ENCODE results near the gene UGT1A3.

UGT1A3 gene

GRCh38 chr2:233807215-233807865 lies 78.5 kb downstream of the UGT1A3 start:
- no peak overlapping the region for H3K4me3 ChIP-seq (ENCODE audit: control insufficient read depth, low read depth, low read length)
- no peak for DNase-seq (ENCODE audit: low read depth)
- TF ChIP-seq, protein P1, sequence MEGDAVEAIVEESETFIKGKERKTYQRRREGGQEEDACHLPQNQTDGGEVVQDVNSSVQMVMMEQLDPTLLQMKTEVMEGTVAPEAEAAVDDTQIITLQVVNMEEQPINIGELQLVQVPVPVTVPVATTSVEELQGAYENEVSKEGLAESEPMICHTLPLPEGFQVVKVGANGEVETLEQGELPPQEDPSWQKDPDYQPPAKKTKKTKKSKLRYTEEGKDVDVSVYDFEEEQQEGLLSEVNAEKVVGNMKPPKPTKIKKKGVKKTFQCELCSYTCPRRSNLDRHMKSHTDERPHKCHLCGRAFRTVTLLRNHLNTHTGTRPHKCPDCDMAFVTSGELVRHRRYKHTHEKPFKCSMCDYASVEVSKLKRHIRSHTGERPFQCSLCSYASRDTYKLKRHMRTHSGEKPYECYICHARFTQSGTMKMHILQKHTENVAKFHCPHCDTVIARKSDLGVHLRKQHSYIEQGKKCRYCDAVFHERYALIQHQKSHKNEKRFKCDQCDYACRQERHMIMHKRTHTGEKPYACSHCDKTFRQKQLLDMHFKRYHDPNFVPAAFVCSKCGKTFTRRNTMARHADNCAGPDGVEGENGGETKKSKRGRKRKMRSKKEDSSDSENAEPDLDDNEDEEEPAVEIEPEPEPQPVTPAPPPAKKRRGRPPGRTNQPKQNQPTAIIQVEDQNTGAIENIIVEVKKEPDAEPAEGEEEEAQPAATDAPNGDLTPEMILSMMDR (IDR thresholded peaks at IDR 0.05; ENCODE audit: control insufficient read depth, insufficient read depth, low read depth, low read length, missing control alignments) = no peak

DNA sequence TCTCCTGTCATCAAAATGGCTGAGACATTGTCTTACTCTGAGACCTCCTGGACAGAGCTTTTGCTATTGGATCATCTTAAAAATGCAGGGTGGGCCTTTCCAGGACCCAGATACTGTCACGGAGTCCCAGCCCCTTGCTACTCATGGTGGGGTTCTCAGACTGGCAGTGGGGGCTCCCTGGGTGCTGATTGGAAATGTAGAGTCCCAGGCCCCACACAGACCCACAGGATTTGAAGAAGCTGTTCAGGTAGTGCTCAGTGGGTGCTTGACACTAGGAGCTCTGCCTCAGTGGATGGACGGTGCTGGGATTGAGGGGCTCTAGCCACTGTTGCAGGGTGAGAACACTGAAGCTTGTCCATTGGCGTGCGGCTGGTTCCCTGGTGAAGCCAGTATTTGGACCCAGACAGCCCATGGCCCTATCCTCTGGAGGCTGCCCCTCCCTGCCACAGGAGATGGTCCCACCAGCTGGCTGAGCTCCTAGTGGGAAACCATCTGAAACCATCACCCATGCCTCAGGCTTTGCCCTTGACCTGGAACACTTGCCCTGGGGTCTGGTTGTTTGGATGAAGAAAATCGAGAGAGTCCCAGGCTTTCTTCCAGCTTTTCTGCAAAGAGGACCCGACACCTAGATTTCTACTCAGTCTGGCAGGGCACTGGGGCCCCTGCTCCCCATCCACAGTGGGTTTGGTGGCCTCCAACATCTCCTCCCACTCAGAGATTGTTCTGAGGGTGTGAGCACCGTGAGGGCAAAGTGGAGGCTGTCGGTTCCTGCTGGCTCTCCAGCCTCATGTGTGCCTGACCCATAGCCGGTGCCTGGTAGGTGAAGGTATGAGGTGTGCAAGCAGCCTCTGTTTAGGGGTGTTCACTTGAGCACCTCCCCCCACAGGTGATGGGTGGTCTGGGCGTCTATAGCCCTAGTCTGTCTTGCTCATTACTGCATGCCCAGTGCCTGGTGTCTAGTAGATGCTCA lies 79.4 kb downstream of the UGT1A3 start:
- DNase-seq (ENCODE audit: low read depth) = no peak
- H3K4me3 ChIP-seq (ENCODE audit: control insufficient read depth, low read depth, low read length) = no peak overlapping the region
- TF ChIP-seq, protein P1 (IDR thresholded peaks at IDR 0.05; ENCODE audit: control insufficient read depth, insufficient read depth, low read depth, low read length, missing control alignments) = no peak

DNA sequence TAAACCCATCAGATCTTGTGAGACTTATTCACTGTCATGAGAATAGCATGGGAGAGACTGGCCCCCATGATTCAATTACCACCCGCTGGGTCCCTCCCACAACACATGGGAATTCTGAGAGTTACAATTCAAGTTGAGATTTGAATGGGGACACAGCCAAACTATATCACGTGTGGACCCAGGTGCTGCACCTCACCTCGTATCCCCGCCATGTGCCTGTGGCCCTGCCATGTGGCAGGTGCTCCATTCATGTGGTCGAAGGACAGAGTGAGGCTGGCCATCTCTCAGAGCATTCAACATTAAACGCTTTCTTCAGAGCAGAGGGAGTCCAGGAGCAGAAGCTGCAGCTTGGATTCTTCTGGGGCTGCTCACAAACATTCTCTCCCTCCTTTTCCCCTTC lies 81.5 kb downstream of the UGT1A3 start:
- no peak overlapping the region for H3K4me3 ChIP-seq (ENCODE audit: control insufficient read depth, low read depth, low read length)
- TF ChIP-seq, protein P1 (IDR thresholded peaks at IDR 0.05; ENCODE audit: control insufficient read depth, insufficient read depth, low read depth, low read length, missing control alignments) = no peak
- DNase-seq (ENCODE audit: low read depth) = no peak

DNA sequence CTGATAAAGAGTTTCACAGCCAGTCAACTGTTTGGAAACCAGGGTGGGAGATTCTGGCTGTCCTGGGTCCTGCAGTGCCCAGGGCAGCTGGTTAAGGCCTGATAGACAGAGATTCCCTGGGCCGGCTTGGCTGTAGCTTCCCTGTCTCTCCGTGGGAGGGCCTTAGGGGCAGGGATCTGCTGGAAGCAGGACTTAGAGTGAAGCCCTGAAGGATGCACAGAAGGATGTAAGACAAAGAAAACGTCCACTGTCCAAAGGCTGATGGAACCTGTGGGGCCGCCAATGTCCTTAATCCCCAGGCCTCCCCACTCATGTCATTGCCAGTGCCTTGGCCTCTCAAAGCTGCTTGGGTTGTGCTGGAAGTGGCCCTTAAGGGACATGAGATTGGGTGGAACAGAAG lies 82.2 kb downstream of the UGT1A3 start:
- no peak overlapping the region for H3K4me3 ChIP-seq (ENCODE audit: control insufficient read depth, low read depth, low read length)
- TF ChIP-seq, protein P1 (IDR thresholded peaks at IDR 0.05; ENCODE audit: control insufficient read depth, insufficient read depth, low read depth, low read length, missing control alignments) = no peak
- DNase-seq (ENCODE audit: low read depth) = no peak

DNA sequence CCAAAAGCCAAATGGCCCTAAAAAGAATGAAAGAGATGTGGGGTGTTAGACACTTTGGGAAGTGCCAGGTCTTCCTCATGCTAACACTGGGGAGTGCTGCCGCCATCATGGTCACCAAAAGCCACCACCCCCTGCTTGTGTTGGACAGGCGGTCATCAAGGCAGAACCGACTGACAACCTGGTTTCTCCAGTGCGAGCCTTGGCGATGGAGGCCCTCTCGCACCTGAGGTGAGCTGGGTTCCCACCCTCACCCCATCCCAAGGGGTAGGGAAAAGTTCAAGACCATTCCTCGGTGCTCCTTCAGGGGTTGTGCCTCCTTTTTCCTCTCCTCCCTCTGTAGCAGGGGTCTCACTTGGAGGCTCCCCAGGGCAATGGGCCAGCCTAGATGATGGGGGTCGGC lies 82.9 kb downstream of the UGT1A3 start:
- no peak overlapping the region for H3K4me3 ChIP-seq (ENCODE audit: control insufficient read depth, low read depth, low read length)
- DNase-seq (ENCODE audit: low read depth) = no peak
- TF ChIP-seq, protein P1 (IDR thresholded peaks at IDR 0.05; ENCODE audit: control insufficient read depth, insufficient read depth, low read depth, low read length, missing control alignments) = no peak

DNA sequence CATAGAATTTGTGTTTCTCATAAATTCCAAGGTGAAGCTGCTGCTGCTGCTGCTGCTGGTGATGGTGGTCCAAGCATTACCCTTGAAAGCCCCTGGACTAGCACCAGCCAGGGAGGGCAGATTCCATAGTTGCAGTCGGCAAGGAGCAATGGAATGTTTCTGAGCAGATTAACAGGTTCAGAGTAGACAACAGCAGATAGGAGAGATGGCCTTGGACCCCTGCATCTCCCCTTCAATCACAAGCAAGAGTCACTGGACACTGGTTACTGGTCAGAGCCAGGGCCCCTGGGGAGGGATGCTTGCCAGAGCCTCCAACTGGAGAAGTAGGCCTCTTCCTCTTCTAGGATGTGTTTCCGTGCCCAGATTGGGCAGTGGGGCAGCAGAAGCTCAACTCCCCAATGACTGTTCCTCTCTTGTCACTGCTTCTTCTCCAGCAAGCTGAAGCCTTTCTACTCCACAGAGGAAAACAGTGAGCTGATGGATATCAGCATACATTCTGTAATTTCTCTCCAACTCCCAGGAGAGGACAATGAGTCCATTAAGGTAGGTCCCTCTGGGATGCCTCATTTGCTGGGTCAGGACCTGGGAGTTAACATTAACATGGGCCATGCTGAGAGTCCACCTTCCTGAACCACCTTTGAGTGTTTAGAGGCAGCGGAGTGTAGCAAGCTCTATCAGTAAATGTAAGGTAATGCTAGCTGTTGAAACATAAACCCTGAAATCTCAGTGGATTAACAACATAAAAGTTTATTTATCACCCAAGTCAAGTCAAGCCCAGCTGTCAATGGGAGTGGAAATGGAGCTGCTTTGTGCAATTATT lies 84.6 kb downstream of the UGT1A3 start:
- DNase-seq (ENCODE audit: low read depth) = no peak
- H3K4me3 ChIP-seq (ENCODE audit: control insufficient read depth, low read depth, low read length) = no peak overlapping the region
- TF ChIP-seq, protein P1 (IDR thresholded peaks at IDR 0.05; ENCODE audit: control insufficient read depth, insufficient read depth, low read depth, low read length, missing control alignments) = no peak
